NCI-H2227 (cell line): ENCODE measurements around the gene CD300C.
"Not testable (repeated sequence)": the region's sequence is repeated elsewhere in the genome, so short reads cannot be mapped to it uniquely, and the experiment has no call there.

ENCODE experiments used
- DNase-seq: peaks from one replicate; lab custom pipeline; 2025; ENCODE audit not compliant: unreplicated experiment; lab: John Stamatoyannopoulos, UW

CD300C gene

GRCh38 chr17:74563358-74563757 is 17.4 kb upstream of the CD300C start:
- DNase-seq = no peak

GRCh38 chr17:74561586-74561985 is 15.7 kb upstream of the CD300C start:
- no peak for DNase-seq

- DNase-seq = no peak
Observed at GRCh38 chr17:74558882-74559519, 13.1 kb upstream of the CD300C start.

GRCh38 chr17:74558402-74558801 is 12.5 kb upstream of the CD300C start:
- DNase-seq = not testable (repeated sequence)

- DNase-seq = no peak
Observed at GRCh38 chr17:74555427-74555940, 9.6 kb upstream of the CD300C start.

GRCh38 chr17:74554909-74555308 is 9.0 kb upstream of the CD300C start:
- no peak for DNase-seq

GRCh38 chr17:74552037-74552436 is 6.1 kb upstream of the CD300C start:
- DNase-seq = peak; percentile 46

- no peak for DNase-seq
Observed at GRCh38 chr17:74550602-74551001, 4.7 kb upstream of the CD300C start.

- no peak for DNase-seq
Observed at GRCh38 chr17:74549343-74549742, 3.4 kb upstream of the CD300C start.

- DNase-seq = no peak
Observed at GRCh38 chr17:74547736-74548135, 1.8 kb upstream of the CD300C start.

GRCh38 chr17:74547264-74547663 is 1.3 kb upstream of the CD300C start:
- no peak for DNase-seq

- DNase-seq = no peak
Observed at GRCh38 chr17:74546586-74546985, 671 bp upstream of the CD300C start.

- DNase-seq = no peak
Observed at GRCh38 chr17:74544991-74545842, 698 bp downstream of the CD300C start.

- DNase-seq = no peak
Observed at GRCh38 chr17:74543891-74544760, 1.8 kb downstream of the CD300C start.

GRCh38 chr17:74543406-74543805 is 2.5 kb downstream of the CD300C start:
- no peak for DNase-seq

- DNase-seq = no peak
Observed at GRCh38 chr17:74542727-74543383, 3.1 kb downstream of the CD300C start.

GRCh38 chr17:74542166-74542565 is 3.7 kb downstream of the CD300C start:
- no peak for DNase-seq

- DNase-seq = no peak
Observed at GRCh38 chr17:74541176-74542111, 4.5 kb downstream of the CD300C start.

GRCh38 chr17:74539281-74539820 is 6.6 kb downstream of the CD300C start:
- DNase-seq = no peak
